H9 (cell line): ENCODE measurements around the gene MLLT6. TPM values are rescaled to one million over a fixed set of nuclear protein-coding genes. Genes with fewer than 3 reads are reported as not detected.

Experiments used
- DNase-seq: peaks from one replicate; pipeline ENCODE4 v3.0.0-alpha.2; 2017
- H2AFZ ChIP-seq: one replicate; pipeline ENCODE4 v1.6.1; 2013; ENCODE audit warnings: mild to moderate bottlenecking, low read length, control low read depth, moderate library complexity
- H2AK5ac ChIP-seq: 2 replicates; pipeline ENCODE4 v1.6.1; 2013; ENCODE audit warnings: low read length, control low read depth, mixed read lengths; ENCODE audit not compliant: insufficient read length
- H2BK120ac ChIP-seq: one replicate; pipeline ENCODE4 v1.6.1; 2013; ENCODE audit warnings: low read depth, mild to moderate bottlenecking, low read length, control low read depth, inconsistent platforms; ENCODE audit not compliant: poor library complexity, severe bottlenecking
- H2BK12ac ChIP-seq: 2 replicates; pipeline ENCODE4 v1.6.1; 2013; ENCODE audit warnings: low read length, control low read depth, mixed read lengths, low read depth; ENCODE audit not compliant: insufficient read length
- H2BK15ac ChIP-seq: 2 replicates; pipeline ENCODE4 v1.6.1; 2013; ENCODE audit warnings: low read depth, low read length, control low read depth
- H2BK20ac ChIP-seq: one replicate; pipeline ENCODE4 v1.6.1; 2013; ENCODE audit warnings: low read depth, mild to moderate bottlenecking, low read length, control low read depth, inconsistent platforms; ENCODE audit not compliant: poor library complexity, severe bottlenecking
- H2BK5ac ChIP-seq: 2 replicates; pipeline ENCODE4 v1.6.1; 2013; ENCODE audit warnings: low read length, control low read depth, mixed read lengths; ENCODE audit not compliant: insufficient read length
- H3K14ac ChIP-seq: 2 replicates; pipeline ENCODE4 v1.6.1; 2013; ENCODE audit warnings: low read length, control low read depth; ENCODE audit not compliant: insufficient read depth
- H3K18ac ChIP-seq: 2 replicates; pipeline ENCODE4 v1.6.1; 2013; ENCODE audit warnings: low read depth, mild to moderate bottlenecking, mixed read lengths, low read length, control low read depth; ENCODE audit not compliant: insufficient read length
- H3K23ac ChIP-seq: 2 replicates; pipeline ENCODE4 v1.6.1; 2013; ENCODE audit warnings: low read length, control low read depth, mixed read lengths, low read depth; ENCODE audit not compliant: insufficient read length
- H3K23me2 ChIP-seq: 2 replicates; pipeline ENCODE4 v1.6.1; 2013; ENCODE audit warnings: low read depth, mild to moderate bottlenecking, mixed read lengths, low read length, control low read depth; ENCODE audit not compliant: insufficient read length, poor library complexity, severe bottlenecking
- H3K27ac ChIP-seq: 2 replicates; pipeline ENCODE4 v1.5.1; 2013; ENCODE audit warnings: low read length, control low read depth, mixed read lengths, low read depth; ENCODE audit not compliant: insufficient read length
- H3K27me3 ChIP-seq: 2 replicates; pipeline ENCODE4 v1.6.1; 2013; ENCODE audit warnings: low read length, control low read depth, inconsistent platforms; ENCODE audit not compliant: insufficient read depth
- H3K4ac ChIP-seq: 2 replicates; pipeline ENCODE4 v1.6.1; 2013; ENCODE audit warnings: low read depth, mild to moderate bottlenecking, control low read depth, inconsistent platforms, low read length, moderate library complexity
- H3K4me1 ChIP-seq: 2 replicates; pipeline ENCODE4 v1.6.1; 2013; ENCODE audit warnings: low read length, control low read depth, inconsistent platforms; ENCODE audit not compliant: insufficient read depth
- H3K4me2 ChIP-seq: 2 replicates; pipeline ENCODE4 v1.6.1; 2013; ENCODE audit warnings: low read length, control low read depth, mixed read lengths; ENCODE audit not compliant: insufficient read length, insufficient read depth
- H3K56ac ChIP-seq: 2 replicates; pipeline ENCODE4 v1.6.1; 2013; ENCODE audit warnings: low read depth, mild to moderate bottlenecking, mixed read lengths, low read length, control low read depth; ENCODE audit not compliant: insufficient read length
- H3K79me1 ChIP-seq: 2 replicates; pipeline ENCODE4 v1.6.1; 2013; ENCODE audit warnings: low read depth, mild to moderate bottlenecking, moderate library complexity, low read length, control low read depth, inconsistent platforms; ENCODE audit not compliant: insufficient read depth, poor library complexity, severe bottlenecking
- H3K79me2 ChIP-seq: 2 replicates; pipeline ENCODE4 v1.6.1; 2013; ENCODE audit warnings: low read length, control low read depth, inconsistent platforms; ENCODE audit not compliant: insufficient read depth
- H3K9ac ChIP-seq: 2 replicates; pipeline ENCODE4 v1.6.1; 2013; ENCODE audit warnings: low read length, control low read depth, mixed read lengths; ENCODE audit not compliant: insufficient read length; ENCODE audit errors: extremely low read depth
- H3K9me3 ChIP-seq: one replicate; pipeline ENCODE4 v1.6.1; 2013; ENCODE audit warnings: low read depth, low read length, inconsistent platforms; ENCODE audit not compliant: control insufficient read depth
- H3T11ph ChIP-seq: one replicate; pipeline ENCODE4 v1.6.1; 2013; ENCODE audit warnings: mild to moderate bottlenecking, low read length, control low read depth, inconsistent platforms
- H4K20me1 ChIP-seq: one replicate; pipeline ENCODE4 v1.6.1; 2013; ENCODE audit not compliant: control insufficient read depth, insufficient read length, insufficient read depth
- H4K5ac ChIP-seq: 2 replicates; pipeline ENCODE4 v1.6.1; 2013; ENCODE audit warnings: low read depth, mild to moderate bottlenecking, mixed read lengths, low read length, control low read depth; ENCODE audit not compliant: insufficient read length
- H4K8ac ChIP-seq: replicated peaks from 2 replicates; pipeline ENCODE4 v1.6.1; 2013; ENCODE audit warnings: low read length, control low read depth, mixed read lengths, low read depth; ENCODE audit not compliant: insufficient read length
- H4K91ac ChIP-seq: 2 replicates; pipeline ENCODE4 v1.6.1; 2013; ENCODE audit warnings: low read depth, mild to moderate bottlenecking, moderate library complexity, mixed read lengths, low read length, control low read depth; ENCODE audit not compliant: insufficient read length
- H3K27ac Mint-ChIP-seq, 3 experiments: 2 replicates in 2 of 3; 3 replicates in 1 of 3; pipeline ENCODE4 v1.8.0; 2020 to 2021; ENCODE audit warnings: mixed read lengths in 3 of 3, mild to moderate bottlenecking in 1 of 3, moderate library complexity in 1 of 3
- H3K27me3 Mint-ChIP-seq: 2 replicates; pipeline ENCODE4 v1.8.0; 2021; ENCODE audit warnings: low read depth, mild to moderate bottlenecking, moderate library complexity, mixed read lengths
- H3K36me3 Mint-ChIP-seq, 3 experiments: 2 replicates in 2 of 3; 3 replicates in 1 of 3; pipeline ENCODE4 v1.8.0; 2020 to 2021; ENCODE audit warnings: low read depth in 3 of 3, mixed read lengths in 3 of 3; ENCODE audit not compliant: insufficient read depth in 1 of 3
- H3K4me1 Mint-ChIP-seq, 2 experiments: 2 replicates each; pipeline ENCODE4 v1.8.0; 2020; ENCODE audit warnings: mixed read lengths in 2 of 2
- H3K4me3 Mint-ChIP-seq, 2 experiments: 2 replicates in 1 of 2; 3 replicates in 1 of 2; pipeline ENCODE4 v1.8.0; 2020 to 2021; ENCODE audit warnings: mild to moderate bottlenecking in 2 of 2, mixed read lengths in 2 of 2, moderate library complexity in 1 of 2
- H3K9me3 Mint-ChIP-seq, 2 experiments: 2 replicates in 1 of 2; 3 replicates in 1 of 2; pipeline ENCODE4 v1.8.0; 2020; ENCODE audit warnings: mild to moderate bottlenecking in 2 of 2, mixed read lengths in 2 of 2, moderate library complexity in 1 of 2
- WGBS: extraction: QIAGEN DNeasy Blood & Tissue Kit; methylation state at CpG from one replicate; pipeline ENCODE4 v1.1.7; 2013; ENCODE audit warnings: missing lambda C conversion rate, low lambda C conversion rate, mixed read lengths; ENCODE audit not compliant: insufficient read length; ENCODE audit errors: extremely low coverage; 5-methylcytosine and 5-hydroxymethylcytosine counted together
- total RNA-seq: library from RNA; stranded (reverse); gene quantifications from 2 replicates; pipeline ENCODE4 v1.2.1, GENCODE V29; 2021
- TF ChIP-seq, protein P1 (sequence below): fragments of 200-600 bp; sonication (generic); conservative IDR thresholded peaks from 3 replicates; pipeline ENCODE4 v1.8.0; 2021; ENCODE audit warnings: antibody characterized with exemption, mild to moderate bottlenecking

Gene MLLT6
- total RNA-seq, 1 experiment from 2014 or later = 26.4 TPM

DNA sequence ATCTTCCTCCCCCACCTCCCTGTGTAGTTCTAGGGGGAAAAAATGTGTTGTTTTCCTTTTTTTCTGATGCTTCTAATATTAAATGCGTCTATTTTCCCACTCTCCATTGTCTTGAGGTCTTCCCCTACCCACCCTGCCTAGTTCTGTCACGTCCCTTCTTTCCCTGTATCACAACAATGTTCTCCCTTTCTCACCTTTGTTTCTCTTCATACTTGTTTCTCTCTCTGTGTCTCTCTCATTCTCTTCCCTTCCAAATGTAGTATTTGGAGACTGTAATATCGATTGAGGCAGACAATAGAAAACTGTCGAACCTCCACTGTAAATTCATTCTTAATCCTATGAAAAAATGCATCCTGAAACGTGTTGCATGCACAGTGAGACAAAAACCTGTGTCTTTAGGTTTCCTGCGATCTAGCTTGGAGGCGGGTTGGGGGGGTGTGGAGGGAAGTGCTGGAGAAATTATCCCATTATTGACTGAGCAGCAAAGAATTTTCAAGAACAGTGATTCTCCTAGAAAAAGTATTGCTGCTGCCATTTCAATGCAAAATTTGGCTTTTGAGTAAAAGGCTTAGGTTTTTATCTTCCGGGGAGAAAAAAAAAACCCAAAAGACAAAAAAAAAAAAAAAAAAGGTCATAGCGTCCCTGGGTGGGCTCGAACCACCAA is 46.2 kb downstream of the MLLT6 start:
- DNase-seq = no peak
- Histone ChIP-seq H3K23me2 (peaks cover 37% of the 10 kb centered on the region), H3K4me2 (peak overlapping the region; percentile 98), H3K79me1 (no peaks in the 10 kb centered on the region), H2AK5ac (no peak overlapping the region), H3K23ac (no peak overlapping the region), H4K20me1 (no peaks in the 10 kb centered on the region), H3K56ac (no peak overlapping the region), H4K91ac (no peak overlapping the region), H3K14ac (no peak overlapping the region), H4K5ac (no peak overlapping the region), H2BK5ac (no peak overlapping the region), H2BK20ac (no peak overlapping the region), H3K27me3 (no peaks in the 10 kb centered on the region), H3K27ac (no peak overlapping the region), H2BK12ac (no peak overlapping the region), H3K79me2 (peaks cover 12% of the 10 kb centered on the region; the same call in 1 of the 2 replicates), H3K4ac (no peak overlapping the region), H2BK120ac (no peak overlapping the region), H3K9ac (peak overlapping the region; percentile 7), H2BK15ac (no peak overlapping the region), H2AFZ (no peak overlapping the region), H3T11ph (no peak overlapping the region), H4K8ac (no peak overlapping the region), H3K4me1 (no peaks in the 10 kb centered on the region), H3K18ac (no peak overlapping the region), H3K9me3 (no peaks in the 10 kb centered on the region)
- Mint-ChIP-seq H3K9me3 (peaks cover 0 to 3% of the 10 kb centered on the region in 2 experiments; a peak in 2 of 5 replicates), H3K27me3 (peaks cover 11% of the 10 kb centered on the region), H3K36me3 (peaks cover 14 to 24% (median 22%) of the 10 kb centered on the region in 3 experiments), H3K27ac (no peak overlapping the region), H3K4me3 (peak overlapping the region; percentile 97), H3K4me1 (peaks cover 26 to 27% of the 10 kb centered on the region in 2 experiments)
- WGBS = no CpG with 5 or more reads among the region's 10 CpGs
- TF ChIP-seq, protein P1, sequence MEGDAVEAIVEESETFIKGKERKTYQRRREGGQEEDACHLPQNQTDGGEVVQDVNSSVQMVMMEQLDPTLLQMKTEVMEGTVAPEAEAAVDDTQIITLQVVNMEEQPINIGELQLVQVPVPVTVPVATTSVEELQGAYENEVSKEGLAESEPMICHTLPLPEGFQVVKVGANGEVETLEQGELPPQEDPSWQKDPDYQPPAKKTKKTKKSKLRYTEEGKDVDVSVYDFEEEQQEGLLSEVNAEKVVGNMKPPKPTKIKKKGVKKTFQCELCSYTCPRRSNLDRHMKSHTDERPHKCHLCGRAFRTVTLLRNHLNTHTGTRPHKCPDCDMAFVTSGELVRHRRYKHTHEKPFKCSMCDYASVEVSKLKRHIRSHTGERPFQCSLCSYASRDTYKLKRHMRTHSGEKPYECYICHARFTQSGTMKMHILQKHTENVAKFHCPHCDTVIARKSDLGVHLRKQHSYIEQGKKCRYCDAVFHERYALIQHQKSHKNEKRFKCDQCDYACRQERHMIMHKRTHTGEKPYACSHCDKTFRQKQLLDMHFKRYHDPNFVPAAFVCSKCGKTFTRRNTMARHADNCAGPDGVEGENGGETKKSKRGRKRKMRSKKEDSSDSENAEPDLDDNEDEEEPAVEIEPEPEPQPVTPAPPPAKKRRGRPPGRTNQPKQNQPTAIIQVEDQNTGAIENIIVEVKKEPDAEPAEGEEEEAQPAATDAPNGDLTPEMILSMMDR = no peak
